Endothelial cell of umbilical vein (primary cell): ENCODE data around the gene SSTR3. TPM values are rescaled to one million over a fixed set of nuclear protein-coding genes. Genes with fewer than 3 reads are reported as not detected.

Experiments
- BruUV-seq: library from RNA; stranded (reverse); fragments of 400-500 nt; replicated peaks from 2 replicates; lab custom pipeline; 2021; lab: Mats Ljungman, UMichigan
- CTCF ChIA-PET: fragments of 300-600, 350-600 bp; sonication (Branson Sonifier 250); formaldehyde crosslinking; loops from one replicate; lab custom pipeline; 2021; ENCODE audit warnings: antibody characterized with exemption, inconsistent platforms; lab: Charles Lee
- POLR2A ChIA-PET: fragments of 300-600, 350-600 bp; sonication (Branson Sonifier 250); formaldehyde crosslinking; loops from one replicate; lab custom pipeline; 2021; ENCODE audit warnings: antibody characterized with exemption, inconsistent platforms; lab: Charles Lee
- DNase-seq: peaks from one replicate; pipeline ENCODE4 v3.0.0-alpha.2; 2011; ENCODE audit warnings: low read depth, low spot score
- FAIRE-seq: peaks from 2 replicates; lab custom pipeline; 2011; peaks lifted over from hg19 to GRCh38; lab: Jason Lieb, UNC
- H2AFZ ChIP-seq: 2 replicates; pipeline ENCODE4 v1.6.0; 2012; ENCODE audit warnings: low read depth, low read length, control low read depth, inconsistent platforms
- H3K27ac ChIP-seq: 2 replicates; pipeline ENCODE4 v1.5.1; 2011; ENCODE audit warnings: low read depth, mild to moderate bottlenecking, control low read depth, low read length, moderate library complexity; ENCODE audit not compliant: insufficient read depth
- H3K27me3 ChIP-seq, 2 experiments: 2 replicates each; pipeline versions ENCODE4 v1.6.0 to v1.6.1; 2011; ENCODE audit warnings: low read length in 2 of 2, mixed read lengths in 1 of 2; ENCODE audit not compliant: control insufficient read depth in 2 of 2, insufficient read depth in 2 of 2
- H3K36me3 ChIP-seq, 2 experiments: 2 replicates in 1 of 2; 3 replicates in 1 of 2; pipeline ENCODE4 v1.5.1; 2011; ENCODE audit warnings: low read length in 2 of 2, mild to moderate bottlenecking in 1 of 2, moderate library complexity in 1 of 2; ENCODE audit not compliant: control insufficient read depth in 2 of 2, insufficient read depth in 2 of 2; ENCODE audit errors: extremely low read depth in 1 of 2
- H3K4me1 ChIP-seq: 3 replicates; pipeline ENCODE4 v1.5.1; 2011; ENCODE audit warnings: mild to moderate bottlenecking, low read length; ENCODE audit not compliant: control insufficient read depth, insufficient read depth; ENCODE audit errors: extremely low read depth
- H3K4me2 ChIP-seq: 2 replicates; pipeline ENCODE4 v1.6.1; 2011; ENCODE audit warnings: low read length, control low read depth, mixed read lengths; ENCODE audit not compliant: insufficient read depth
- H3K4me3 ChIP-seq, 3 experiments: fragments of 200-600 bp in 1 of 3; sonication (generic), shearing (Covaris generic) in 1 of 3; replicated peaks in 1 of 3; 2 replicates each; pipeline ENCODE4 v1.5.1; 2011 to 2016; ENCODE audit warnings: control low read depth in 3 of 3, low read length in 3 of 3, mild to moderate bottlenecking in 2 of 3, inconsistent platforms in 1 of 3, low read depth in 1 of 3, moderate library complexity in 1 of 3; ENCODE audit not compliant: insufficient read depth in 1 of 3
- H3K79me2 ChIP-seq: 2 replicates; pipeline ENCODE4 v1.6.0; 2012; ENCODE audit warnings: low read length, inconsistent platforms; ENCODE audit not compliant: control insufficient read depth, insufficient read depth
- H3K9ac ChIP-seq: replicated peaks from 2 replicates; pipeline ENCODE3; 2011; ENCODE audit warnings: low read length, control low read depth; ENCODE audit not compliant: insufficient read depth; ENCODE audit errors: extremely low read depth
- H3K9me1 ChIP-seq: replicated peaks from 3 replicates; pipeline ENCODE4 v1.6.0; 2011; ENCODE audit warnings: mild to moderate bottlenecking, low read length; ENCODE audit not compliant: control insufficient read depth, insufficient read depth; ENCODE audit errors: extremely low read depth
- H3K9me3 ChIP-seq: replicated peaks from 2 replicates; pipeline ENCODE4 v1.5.1; 2012; ENCODE audit warnings: low read length, inconsistent platforms; ENCODE audit not compliant: control insufficient read depth, insufficient read depth
- H4K20me1 ChIP-seq: replicated peaks from 2 replicates; pipeline ENCODE3; 2011; ENCODE audit warnings: mild to moderate bottlenecking, low read length; ENCODE audit not compliant: control insufficient read depth, insufficient read depth; ENCODE audit errors: extremely low read depth
- EZH2 ChIP-seq: IDR thresholded peaks from 2 replicates; pipeline ENCODE4 v1.6.1; 2012; ENCODE audit warnings: borderline replicate concordance, low read depth, mild to moderate bottlenecking, moderate library complexity, low read length, inconsistent platforms; ENCODE audit not compliant: severe bottlenecking
- FOS ChIP-seq: IDR thresholded peaks from 2 replicates; pipeline ENCODE4 v1.6.1; 2011; ENCODE audit warnings: mild to moderate bottlenecking, low read length, moderate library complexity, borderline replicate concordance; ENCODE audit not compliant: insufficient read depth
- GATA2 ChIP-seq: IDR thresholded peaks from 2 replicates; pipeline ENCODE4 v1.7.0; 2011; ENCODE audit warnings: low read depth, mild to moderate bottlenecking, moderate library complexity, mixed read lengths, low read length; ENCODE audit not compliant: insufficient read length, insufficient read depth
- JUN ChIP-seq: IDR thresholded peaks from 2 replicates; pipeline ENCODE4 v1.6.1; 2011; ENCODE audit warnings: borderline replicate concordance, low read depth; ENCODE audit not compliant: insufficient read length, insufficient read depth
- MAX ChIP-seq: IDR thresholded peaks from 2 replicates; pipeline ENCODE4 v1.6.1; 2011; ENCODE audit not compliant: insufficient read depth, insufficient read length
- MYC ChIP-seq: IDR thresholded peaks from one replicate; pipeline ENCODE4 v1.6.1; 2011; ENCODE audit warnings: mild to moderate bottlenecking, low read depth, low read length
- POLR2A ChIP-seq: IDR thresholded peaks from 2 replicates; pipeline ENCODE4 v1.6.1; 2012; ENCODE audit warnings: low read depth, mild to moderate bottlenecking, control low read depth, low read length
- POLR2AphosphoS5 ChIP-seq: IDR thresholded peaks from 2 replicates; pipeline ENCODE4 v1.6.1; 2012; ENCODE audit warnings: low read depth, mild to moderate bottlenecking, control low read depth, low read length, moderate library complexity; ENCODE audit not compliant: insufficient read depth
- dilution Hi-C: fragments of 300-500 bp; cut with MboI; formaldehyde crosslinking; loops from one replicate; pipeline ENCODE4 v1.15.0; 2019; ENCODE audit warnings: low sequenced_read_pairs; ENCODE audit not compliant: extremely low pct_ligation_motif_present
- intact Hi-C: fragments of 100-400 bp; cut with micrococcal nuclease; formaldehyde crosslinking; loops from one replicate; pipeline ENCODE4 v1.10.0; 2022
- polyA plus RNA-seq, 4 experiments: library from polyadenylated mRNA; depleted of rRNA in 3 of 4; stranded (reverse) in 3 of 4; unstranded in 1 of 4; fragments of >200 nt; gene quantifications; 2 replicates each; pipeline versions ENCODE4 v1.2.1 to v1.2.3, GENCODE V29; 2011 to 2012; ENCODE audit warnings: missing spikeins in 1 of 4
- total RNA-seq: library from RNA; stranded (reverse); gene quantifications from 2 replicates; pipeline ENCODE4 v1.2.3, GENCODE V29; 2021
- TF ChIP-seq, protein P1 (sequence below), 2 donors: IDR thresholded peaks; 1 replicate in 1 of 2; 2 replicates in 1 of 2; pipeline ENCODE4 v1.5.1; 2011; ENCODE audit warnings: low read length in 2 of 2, mild to moderate bottlenecking in 2 of 2, moderate library complexity in 2 of 2, control low read depth in 1 of 2, inconsistent platforms in 1 of 2, low read depth in 1 of 2; ENCODE audit not compliant: insufficient read depth in 1 of 2; ENCODE audit errors: extremely low read depth in 1 of 2

SSTR3 gene
- total and polyA plus RNA-seq, 2 donors (not counting 3 experiments of a cell fraction or from before 2014, with no cell fraction given), result not detected

- TF ChIP-seq, protein P1, sequence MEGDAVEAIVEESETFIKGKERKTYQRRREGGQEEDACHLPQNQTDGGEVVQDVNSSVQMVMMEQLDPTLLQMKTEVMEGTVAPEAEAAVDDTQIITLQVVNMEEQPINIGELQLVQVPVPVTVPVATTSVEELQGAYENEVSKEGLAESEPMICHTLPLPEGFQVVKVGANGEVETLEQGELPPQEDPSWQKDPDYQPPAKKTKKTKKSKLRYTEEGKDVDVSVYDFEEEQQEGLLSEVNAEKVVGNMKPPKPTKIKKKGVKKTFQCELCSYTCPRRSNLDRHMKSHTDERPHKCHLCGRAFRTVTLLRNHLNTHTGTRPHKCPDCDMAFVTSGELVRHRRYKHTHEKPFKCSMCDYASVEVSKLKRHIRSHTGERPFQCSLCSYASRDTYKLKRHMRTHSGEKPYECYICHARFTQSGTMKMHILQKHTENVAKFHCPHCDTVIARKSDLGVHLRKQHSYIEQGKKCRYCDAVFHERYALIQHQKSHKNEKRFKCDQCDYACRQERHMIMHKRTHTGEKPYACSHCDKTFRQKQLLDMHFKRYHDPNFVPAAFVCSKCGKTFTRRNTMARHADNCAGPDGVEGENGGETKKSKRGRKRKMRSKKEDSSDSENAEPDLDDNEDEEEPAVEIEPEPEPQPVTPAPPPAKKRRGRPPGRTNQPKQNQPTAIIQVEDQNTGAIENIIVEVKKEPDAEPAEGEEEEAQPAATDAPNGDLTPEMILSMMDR (IDR thresholded peaks at IDR 0.05; ENCODE audit: extremely low read depth in 1 of 2, insufficient read depth in 1 of 2, low read depth in 1 of 2, low read length in 2 of 2), result no peak
- no peak for TF ChIP-seq POLR2AphosphoS5
- no peak for TF ChIP-seq MAX
- no peak for TF ChIP-seq EZH2
- no peak for TF ChIP-seq FOS
- TF ChIP-seq POLR2A, result no peak
- no peak for TF ChIP-seq JUN
- TF ChIP-seq GATA2, result no peak
- TF ChIP-seq MYC, result no peak
- Histone ChIP-seq H3K9me1 (no peaks in the 10 kb centered on the region), H3K9me3 (no peaks in the 10 kb centered on the region), H3K79me2 (no peaks in the 10 kb centered on the region), H3K9ac (no peak overlapping the region), H3K4me3 (no peak overlapping the region), H3K27ac (no peak overlapping the region), H2AFZ (no peak overlapping the region), H4K20me1 (no peaks in the 10 kb centered on the region), H3K27me3 (peaks cover 0 to 3% of the 10 kb centered on the region in 2 experiments), H3K4me2 (no peak overlapping the region), H3K36me3 (no peaks in the 10 kb centered on the region), H3K4me1 (no peaks in the 10 kb centered on the region)
- DNase-seq (no peak), FAIRE-seq (no peak)
- BruUV-seq, result no TSS peak
- intact Hi-C loops (no loop called here), dilution Hi-C loops (no loop called here)
- ChIA-PET POLR2A (no interaction called here), CTCF (no interaction called here)
These were observed 457 bp downstream of the SSTR3 start for GRCh38 chr22:37211866-37212173.
